IMR-90 (cell line): Measurements from ENCODE around the gene CCNYL1. TPM values are rescaled to one million over a fixed set of nuclear protein-coding genes. Genes with fewer than 3 reads are reported as not detected.
"Not testable (repeated sequence)": the region's sequence is repeated elsewhere in the genome, so short reads cannot be mapped to it uniquely, and the experiment has no call there.

Experiments
- ATAC-seq: fragments of 200-7000 bp; cut with Tn5 transposase; 2 replicates; pipeline ENCODE4 v1.9.1; 2020; ENCODE audit warnings: low read depth, mild to moderate bottlenecking, moderate library complexity
- BruUV-seq: library from RNA; stranded (reverse); fragments of 400-500 nt; replicated peaks from 2 replicates; lab custom pipeline; 2021; lab: Mats Ljungman, UMichigan
- CTCF ChIA-PET: fragments of 300-600 bp; formaldehyde crosslinking; extraction: SDS; loops from one replicate; lab custom pipeline; 2021; ENCODE audit warnings: antibody characterized with exemption; lab: Yijun Ruan, JAX
- POLR2A ChIA-PET: fragments of 300-600 bp; sonication (Branson Sonifier 250); formaldehyde crosslinking; loops from one replicate; lab custom pipeline; 2022; ENCODE audit warnings: antibody characterized with exemption; ENCODE audit not compliant: unreplicated experiment; lab: Charles Lee
- DNase-seq: peaks from one replicate; pipeline ENCODE4 v3.0.0; 2013
- H2AFZ ChIP-seq: replicated peaks from 2 replicates; pipeline ENCODE3; 2013; ENCODE audit warnings: low read length, mild to moderate bottlenecking; ENCODE audit not compliant: poor library complexity
- H2AK5ac ChIP-seq: 2 replicates; pipeline ENCODE4 v1.6.1; 2013; ENCODE audit warnings: low read depth, low read length, inconsistent platforms
- H2AK9ac ChIP-seq: replicated peaks from 2 replicates; pipeline ENCODE3; 2013; ENCODE audit warnings: mild to moderate bottlenecking, low read depth, low read length, moderate library complexity; ENCODE audit not compliant: poor library complexity
- H2BK120ac ChIP-seq: 2 replicates; pipeline ENCODE4 v1.6.1; 2013; ENCODE audit warnings: low read depth, low read length, inconsistent platforms
- H2BK15ac ChIP-seq: 3 replicates; pipeline ENCODE4 v1.6.1; 2013; ENCODE audit warnings: low read depth, low read length, inconsistent platforms
- H2BK20ac ChIP-seq: 2 replicates; pipeline ENCODE4 v1.6.1; 2013; ENCODE audit warnings: low read depth, mild to moderate bottlenecking, inconsistent platforms, low read length, moderate library complexity
- H2BK5ac ChIP-seq: 2 replicates; pipeline ENCODE4 v1.6.1; 2013; ENCODE audit warnings: mild to moderate bottlenecking, low read depth, low read length, inconsistent platforms; ENCODE audit not compliant: poor library complexity, severe bottlenecking
- H3K14ac ChIP-seq: replicated peaks from 2 replicates; pipeline ENCODE4 v1.6.1; 2013; ENCODE audit warnings: low read depth, low read length, inconsistent platforms
- H3K18ac ChIP-seq: 2 replicates; pipeline ENCODE4 v1.6.1; 2013; ENCODE audit warnings: low read depth, low read length, control low read depth
- H3K23ac ChIP-seq: 2 replicates; pipeline ENCODE4 v1.6.1; 2013; ENCODE audit warnings: low read depth, low read length, inconsistent platforms
- H3K27ac ChIP-seq: 2 replicates; pipeline ENCODE4 v1.5.1; 2013; ENCODE audit warnings: mild to moderate bottlenecking, control low read depth, low read length; ENCODE audit not compliant: insufficient read depth
- H3K27me3 ChIP-seq: 2 replicates; pipeline ENCODE4 v1.6.1; 2013; ENCODE audit warnings: low read length; ENCODE audit not compliant: control insufficient read depth, insufficient read depth
- H3K36me3 ChIP-seq: 2 replicates; pipeline ENCODE4 v1.6.1; 2013; ENCODE audit warnings: low read length, mixed read lengths; ENCODE audit not compliant: control insufficient read depth, insufficient read depth
- H3K4ac ChIP-seq: 2 replicates; pipeline ENCODE4 v1.6.1; 2013; ENCODE audit warnings: low read depth, low read length, inconsistent platforms
- H3K4me1 ChIP-seq: 2 replicates; pipeline ENCODE4 v1.6.1; 2013; ENCODE audit warnings: low read length, mixed read lengths; ENCODE audit not compliant: control insufficient read depth, insufficient read depth
- H3K4me2 ChIP-seq: 2 replicates; pipeline ENCODE4 v1.6.1; 2013; ENCODE audit warnings: low read depth, mild to moderate bottlenecking, control low read depth, low read length, moderate library complexity
- H3K4me3 ChIP-seq: 2 replicates; pipeline ENCODE4 v1.5.1; 2013; ENCODE audit warnings: low read depth, mild to moderate bottlenecking, control low read depth, low read length, moderate library complexity; ENCODE audit not compliant: insufficient read depth
- H3K56ac ChIP-seq: 2 replicates; pipeline ENCODE4 v1.6.1; 2013; ENCODE audit warnings: low read length, inconsistent platforms; ENCODE audit not compliant: insufficient read depth; ENCODE audit errors: extremely low read depth
- H3K79me1 ChIP-seq, 2 experiments: 2 replicates each; pipeline ENCODE4 v1.6.1; 2013; ENCODE audit warnings: low read length in 2 of 2, inconsistent platforms in 1 of 2, low read depth in 1 of 2
- H3K9ac ChIP-seq: 2 replicates; pipeline ENCODE4 v1.6.1; 2013; ENCODE audit warnings: low read depth, low read length, control low read depth
- H3K9me1 ChIP-seq: 2 replicates; pipeline ENCODE4 v1.6.1; 2013; ENCODE audit warnings: low read length, inconsistent platforms; ENCODE audit not compliant: insufficient read depth
- H3K9me3 ChIP-seq: 2 replicates; pipeline ENCODE4 v1.6.1; 2013; ENCODE audit warnings: low read length; ENCODE audit not compliant: control insufficient read depth, insufficient read depth
- H4K20me1 ChIP-seq: 2 replicates; pipeline ENCODE4 v1.6.1; 2013; ENCODE audit warnings: low read length, inconsistent platforms; ENCODE audit not compliant: insufficient read depth
- H4K5ac ChIP-seq: 2 replicates; pipeline ENCODE4 v1.6.1; 2013; ENCODE audit warnings: mild to moderate bottlenecking, low read depth, low read length, control low read depth
- H4K8ac ChIP-seq, 2 experiments: 2 replicates each; pipeline ENCODE4 v1.6.1; 2013; ENCODE audit warnings: low read depth in 2 of 2, low read length in 2 of 2, control low read depth in 1 of 2, inconsistent platforms in 1 of 2
- H4K91ac ChIP-seq: 2 replicates; pipeline ENCODE4 v1.6.1; 2013; ENCODE audit warnings: low read depth, low read length, inconsistent platforms; ENCODE audit not compliant: insufficient read depth
- CHD1 ChIP-seq: IDR thresholded peaks from 2 replicates; pipeline ENCODE4 v1.6.1; 2012; ENCODE audit warnings: low read depth, low read length, improper control_type of control experiment
- MAZ ChIP-seq: IDR thresholded peaks from 2 replicates; pipeline ENCODE4 v1.6.1; 2012; ENCODE audit warnings: low read depth, mild to moderate bottlenecking, low read length, improper control_type of control experiment, moderate library complexity, borderline replicate concordance
- RFX5 ChIP-seq: IDR thresholded peaks from 2 replicates; pipeline ENCODE4 v1.8.0; 2012; ENCODE audit warnings: low read depth, mild to moderate bottlenecking, low read length, moderate library complexity
- WGBS, 2 experiments: methylation state at CpG; one replicate each; pipeline versions ENCODE4 v1.1.5 to v1.1.7; 2013; ENCODE audit warnings: missing lambda C conversion rate in 2 of 2; ENCODE audit not compliant: insufficient read length in 1 of 2; ENCODE audit errors: extremely low coverage in 2 of 2; 5-methylcytosine and 5-hydroxymethylcytosine counted together
- dilution Hi-C: fragments of 300-500 bp; cut with HindIII; formaldehyde crosslinking; loops from one replicate; pipeline ENCODE4 v1.14.3; 2018; ENCODE audit warnings: low sequenced_read_pairs; ENCODE audit not compliant: unreplicated experiment
- in situ Hi-C: fragments of 300-500 bp; cut with MboI; formaldehyde crosslinking; loops from 3 replicates; pipeline ENCODE4 v1.14.3; 2019; ENCODE audit warnings: low sequenced_read_pairs, inconsistent platforms, mixed read lengths
- intact Hi-C: fragments of 100-400 bp; cut with micrococcal nuclease; formaldehyde crosslinking; loops from 2 replicates; pipeline ENCODE4 v1.10.0; 2022
- polyA plus RNA-seq, 3 experiments: library from polyadenylated mRNA; depleted of rRNA; stranded (reverse); fragments of >200 nt; gene quantifications; 2 replicates each; pipeline ENCODE4 v1.2.3, GENCODE V29; 2012; ENCODE audit warnings: low replicate concordance in 1 of 3
- total RNA-seq: library from RNA; depleted of rRNA; stranded (reverse); fragments of >200 nt; gene quantifications from 2 replicates; pipeline ENCODE4 v1.2.3, GENCODE V29; 2012

CCNYL1 gene
- total and polyA plus RNA-seq, 2 of the 4 experiments (the other 2 are of a cell fraction): 5.4 to 7.3 TPM

- no peak for ATAC-seq
- H4K8ac ChIP-seq: no peak overlapping the region
- CTCF ChIA-PET: interaction anchor here (0.8 to 1.0 kb wide), 2 partner anchors 8 to 11 kb away, joined by 3 to 4 read pairs; no protein-coding TSS in a partner anchor
Measured at GRCh38 chr2:207760453-207760852, 49.0 kb downstream of the CCNYL1 start.

GRCh38 chr2:207761426-207761825 lies 50.0 kb downstream of the CCNYL1 start:
- H3K9me1 ChIP-seq, H3K27ac ChIP-seq, H3K36me3 ChIP-seq, H2BK20ac ChIP-seq, H2AK5ac ChIP-seq, intact Hi-C loops, H2BK5ac ChIP-seq, in situ Hi-C loops, BruUV-seq, H3K4me3 ChIP-seq, H4K20me1 ChIP-seq, ATAC-seq, H3K9ac ChIP-seq, H3K23ac ChIP-seq, H4K91ac ChIP-seq, dilution Hi-C loops, H4K8ac ChIP-seq, H3K9me3 ChIP-seq, H3K14ac ChIP-seq, DNase-seq, H3K4me2 ChIP-seq, H3K27me3 ChIP-seq, H3K18ac ChIP-seq, POLR2A ChIA-PET, H3K4ac ChIP-seq, H2BK15ac ChIP-seq, H2BK120ac ChIP-seq, H2AFZ ChIP-seq, H2AK9ac ChIP-seq, H4K5ac ChIP-seq, H3K79me1 ChIP-seq, H3K4me1 ChIP-seq, H3K56ac ChIP-seq: not testable (repeated sequence)
- CTCF ChIA-PET: interaction anchor here (1.0 kb wide), 1 partner anchor 7 kb away, joined by 3 read pairs; no protein-coding TSS in a partner anchor
- no CpG with 5 or more reads among the region's 3 CpGs for WGBS, 2 experiments

More at GRCh38 chr2:207760453-207760852, 49.0 kb downstream of the CCNYL1 start:
- Histone ChIP-seq H2AK5ac (no peak overlapping the region), H3K4ac (no peak overlapping the region), H2BK20ac (no peak overlapping the region), H2BK15ac (no peak overlapping the region), H3K4me2 (no peak overlapping the region), H3K79me1 (no peaks in the 10 kb centered on the region), H3K9me3 (no peaks in the 10 kb centered on the region), H4K5ac (no peak overlapping the region), H2AFZ (no peak overlapping the region), H3K9me1 (no peaks in the 10 kb centered on the region), H2BK5ac (no peak overlapping the region), H3K56ac (no peak overlapping the region), H3K4me3 (no peak overlapping the region), H3K23ac (no peak overlapping the region), H3K14ac (no peak overlapping the region), H3K9ac (no peak overlapping the region), H3K18ac (no peak overlapping the region), H2BK120ac (no peak overlapping the region), H4K20me1 (no peaks in the 10 kb centered on the region), H3K27ac (no peak overlapping the region), H4K91ac (no peak overlapping the region), H3K36me3 (no peaks in the 10 kb centered on the region), H2AK9ac (no peak overlapping the region), H3K27me3 (no peaks in the 10 kb centered on the region), H3K4me1 (no peaks in the 10 kb centered on the region)
- POLR2A ChIA-PET: no interaction called here
- in situ Hi-C loops (no loop called here), dilution Hi-C loops (no loop called here), intact Hi-C loops (no loop called here)
- BruUV-seq: no TSS peak
- 75% methylated on average over 1 of the region's 2 CpGs; no CpG with 5 or more reads in 1 of the 2 experiments for WGBS, 2 experiments
- no peak for TF ChIP-seq CHD1
- TF ChIP-seq MAZ: no peak
- no peak for TF ChIP-seq RFX5
- no peak for DNase-seq
